PC-3 (cell line): Measurements from ENCODE around the gene CDH16.

Experiments
- CTCF ChIP-seq: fragments of 300-600 bp; sonication (generic); conservative IDR thresholded peaks from 2 replicates; pipeline ENCODE4 v1.5.1; 2017; ENCODE audit warnings: antibody characterized with exemption, low read depth, mild to moderate bottlenecking, low read length
- EZH2 ChIP-seq: fragments of 300-600 bp; sonication (generic); IDR thresholded peaks from one replicate; pipeline ENCODE4 v1.6.1; 2017; ENCODE audit warnings: antibody characterized with exemption, mild to moderate bottlenecking, low read length; ENCODE audit not compliant: unreplicated experiment

GRCh38 chr16:66926171-66926947 lies 7.7 kb upstream of the CDH16 start:
- TF ChIP-seq CTCF (no peak), EZH2 (no peak)
